HepG2 (cell line): Measurements from ENCODE around the gene CRY1. TPM values are rescaled to one million over a fixed set of nuclear protein-coding genes. Genes with fewer than 3 reads are reported as not detected.
A peak's percentile ranks its signal among the peaks of the same experiment; 100 is the strongest.

ENCODE experiments used
- ARID2 ChIP-seq: sonication (generic); formaldehyde crosslinking; IDR thresholded peaks from 2 replicates; pipeline ENCODE4 v1.8.1; 2022; ENCODE audit warnings: mild to moderate bottlenecking, missing genetic modification reagents, borderline replicate concordance
- BATF2 ChIP-seq: sonication (generic); formaldehyde crosslinking; IDR thresholded peaks from 2 replicates; pipeline ENCODE4 v1.8.0; 2022; ENCODE audit warnings: mild to moderate bottlenecking, missing genetic modification reagents, moderate library complexity
- HNF4G ChIP-seq, 2 experiments: sonication (generic) in 1 of 2; formaldehyde crosslinking in 1 of 2; IDR thresholded peaks; 2 replicates each; pipeline versions ENCODE4 v1.4.0 to v1.6.1; 2011 to 2020; ENCODE audit warnings: borderline replicate concordance in 2 of 2, low read depth in 2 of 2, mild to moderate bottlenecking in 2 of 2, low read length in 1 of 2, missing genetic modification reagents in 1 of 2, moderate library complexity in 1 of 2
- KDM2A ChIP-seq: sonication (generic); formaldehyde crosslinking; IDR thresholded peaks from 2 replicates; pipeline ENCODE4 v1.4.0; 2020; ENCODE audit warnings: low read depth, missing genetic modification reagents, borderline replicate concordance
- KDM3A ChIP-seq: IDR thresholded peaks from 2 replicates; pipeline ENCODE4 v1.6.1; 2018; ENCODE audit warnings: low read depth, missing compliant biosample characterization
- MAFG ChIP-seq: sonication (generic); formaldehyde crosslinking; IDR thresholded peaks from 2 replicates; pipeline ENCODE4 v1.5.1; 2020; ENCODE audit warnings: mild to moderate bottlenecking, missing genetic modification reagents
- MXD1 ChIP-seq: sonication (generic); formaldehyde crosslinking; IDR thresholded peaks from 2 replicates; pipeline ENCODE4 v1.4.0; 2020; ENCODE audit warnings: mild to moderate bottlenecking, missing genetic modification reagents
- NFIC ChIP-seq: IDR thresholded peaks from 2 replicates; pipeline ENCODE4 v1.6.1; 2012; ENCODE audit warnings: mild to moderate bottlenecking, low read length, inconsistent platforms
- NR2C2 ChIP-seq: sonication (generic); formaldehyde crosslinking; IDR thresholded peaks from 2 replicates; pipeline ENCODE4 v1.4.0; 2020; ENCODE audit warnings: missing genetic modification reagents, mild to moderate bottlenecking, moderate library complexity, borderline replicate concordance
- NR3C1 ChIP-seq: sonication (generic); formaldehyde crosslinking; IDR thresholded peaks from 2 replicates; pipeline ENCODE4 v1.4.0; 2020; ENCODE audit warnings: missing genetic modification reagents
- POLR2AphosphoS2 ChIP-seq: IDR thresholded peaks from 2 replicates; pipeline ENCODE4 v1.6.1; 2011; ENCODE audit warnings: low read depth, low read length, improper control_type of control experiment
- PRDM15 ChIP-seq: sonication (generic); formaldehyde crosslinking; IDR thresholded peaks from 2 replicates; pipeline ENCODE4 v1.4.0; 2020; ENCODE audit warnings: missing genetic modification reagents
- SCMH1 ChIP-seq: sonication (generic); formaldehyde crosslinking; IDR thresholded peaks from 2 replicates; pipeline ENCODE4 v1.9.0; 2021; ENCODE audit warnings: missing genetic modification reagents, mild to moderate bottlenecking, borderline replicate concordance
- SMYD3 ChIP-seq: sonication (generic); formaldehyde crosslinking; IDR thresholded peaks from 2 replicates; pipeline ENCODE4 v1.8.1; 2023; ENCODE audit warnings: mild to moderate bottlenecking, missing genetic modification reagents
- THAP11 ChIP-seq: IDR thresholded peaks from 2 replicates; pipeline ENCODE4 v1.6.1; 2016; ENCODE audit warnings: missing biosample characterization, missing genetic modification reagents
- ZNF101 ChIP-seq: sonication (generic); formaldehyde crosslinking; IDR thresholded peaks from 2 replicates; pipeline ENCODE4 v1.4.0; 2020; ENCODE audit warnings: mild to moderate bottlenecking, low read depth, missing genetic modification reagents, borderline replicate concordance
- ZNF138 ChIP-seq: sonication (generic); formaldehyde crosslinking; IDR thresholded peaks from 2 replicates; pipeline ENCODE4 v1.5.0; 2020; ENCODE audit warnings: mild to moderate bottlenecking, low read depth, missing genetic modification reagents
- ZNF296 ChIP-seq: sonication (generic); formaldehyde crosslinking; conservative IDR thresholded peaks from 2 replicates; pipeline ENCODE4 v1.5.0; 2020; ENCODE audit warnings: mild to moderate bottlenecking, missing genetic modification reagents
- ZNF513 ChIP-seq: sonication (generic); formaldehyde crosslinking; conservative IDR thresholded peaks from 2 replicates; pipeline ENCODE4 v1.5.0; 2020; ENCODE audit warnings: missing genetic modification reagents
- ZNF563 ChIP-seq: sonication (generic); formaldehyde crosslinking; IDR thresholded peaks from 2 replicates; pipeline ENCODE4 v1.8.0; 2022; ENCODE audit warnings: mild to moderate bottlenecking, moderate library complexity, missing genetic modification reagents
- ZNF709 ChIP-seq: sonication (generic); formaldehyde crosslinking; IDR thresholded peaks from 2 replicates; pipeline ENCODE4 v1.5.0; 2020; ENCODE audit warnings: mild to moderate bottlenecking, missing genetic modification reagents
- ZNF772 ChIP-seq: sonication (generic); formaldehyde crosslinking; IDR thresholded peaks from 2 replicates; pipeline ENCODE4 v1.5.0; 2020; ENCODE audit warnings: mild to moderate bottlenecking, missing genetic modification reagents
- ZSCAN22 ChIP-seq: sonication (generic); formaldehyde crosslinking; IDR thresholded peaks from 2 replicates; pipeline ENCODE4 v1.4.0; 2020; ENCODE audit warnings: mild to moderate bottlenecking, missing genetic modification reagents
- ZSCAN29 ChIP-seq: sonication (generic); formaldehyde crosslinking; conservative IDR thresholded peaks from 2 replicates; pipeline ENCODE4 v1.4.0; 2020; ENCODE audit warnings: mild to moderate bottlenecking, missing genetic modification reagents
- polyA plus RNA-seq, 8 experiments: library from polyadenylated mRNA; depleted of rRNA in 3 of 8; stranded (reverse) in 7 of 8; unstranded in 1 of 8; fragments of >200 nt; fragmentation: Illumina TruSeq in 4 of 8; extraction: Trizol in 4 of 8; gene quantifications; 2 replicates each; pipeline versions ENCODE4 v1.2.1 to v1.2.3, GENCODE V29; 2011 to 2016; ENCODE audit warnings: low read depth in 4 of 8, missing spikeins in 1 of 8, mixed read lengths in 1 of 8; ENCODE audit not compliant: insufficient read depth in 1 of 8
- total RNA-seq, 5 experiments: library from RNA; depleted of rRNA; stranded (reverse); fragments of >200 nt; fragmentation: Illumina TruSeq; extraction: Trizol; gene quantifications; 2 replicates each; pipeline ENCODE4 v1.2.3, GENCODE V29; 2016; ENCODE audit warnings: low read depth in 1 of 5

The CRY1 gene
- total and polyA plus RNA-seq, 2 of the 13 experiments (the other 11 are each of a cell fraction or from before 2014, with no cell fraction given), result 11.4 to 13.9 TPM

GRCh38 chr12:106974511-106974910 lies 118.8 kb downstream of the CRY1 start (continued):
- no peak for TF ChIP-seq ZNF513 (CRISPR knock-in tag)
- TF ChIP-seq PRDM15 (CRISPR knock-in tag), result no peak
- TF ChIP-seq NFIC, result peak; percentile 44; the same call in 1 of the 2 replicates
- TF ChIP-seq ZNF563, result no peak
- no peak for TF ChIP-seq ZNF101 (CRISPR knock-in tag)
- TF ChIP-seq ZSCAN22 (CRISPR knock-in tag), result no peak
- no peak for TF ChIP-seq SCMH1 (CRISPR knock-in tag)
- TF ChIP-seq MXD1 (CRISPR knock-in tag), result no peak
- TF ChIP-seq SMYD3, result 0 out of 2 replicates have a peak, but pooled peaks have one; percentile 24
- TF ChIP-seq KDM3A (CRISPR knock-in tag), result no peak
- TF ChIP-seq BATF2, result no peak
- no peak for TF ChIP-seq MAFG (CRISPR knock-in tag)
- TF ChIP-seq NR3C1 (CRISPR knock-in tag), result no peak
- no peak for TF ChIP-seq ZSCAN29
- no peak for TF ChIP-seq ZNF138 (CRISPR knock-in tag)
- no peak for TF ChIP-seq ZNF772 (CRISPR knock-in tag)
- no peak for TF ChIP-seq HNF4G (IDR thresholded peaks at IDR 0.05; ENCODE audit: borderline replicate concordance, low read depth, low read length)
- TF ChIP-seq HNF4G (CRISPR knock-in tag; IDR thresholded peaks at IDR 0.05; ENCODE audit: borderline replicate concordance, low read depth), result no peak
- TF ChIP-seq ZNF709, result no peak
- no peak for TF ChIP-seq POLR2AphosphoS2
- TF ChIP-seq ZNF296 (CRISPR knock-in tag), result no peak
- TF ChIP-seq KDM2A (CRISPR knock-in tag), result no peak
- no peak for TF ChIP-seq ARID2 (CRISPR knock-in tag)
- no peak for TF ChIP-seq NR2C2
- peak; percentile 37 for TF ChIP-seq THAP11 (CRISPR knock-in tag)
